HG02623 (cell line): ENCODE results near the gene SETD4.

Experiments used
- ATAC-seq: cut with Tn5 transposase; IDR thresholded peaks from one replicate; pipeline ENCODE4 v1.9.1; 2021; ENCODE audit warnings: moderate library complexity; ENCODE audit not compliant: unreplicated experiment

Gene SETD4

GRCh38 chr21:36048357-36048756 is 12.0 kb downstream of the SETD4 start:
- ATAC-seq: no peak

- no peak for ATAC-seq
Measured at GRCh38 chr21:36047139-36047538, 13.2 kb downstream of the SETD4 start.

- ATAC-seq: no peak
Measured at GRCh38 chr21:36045993-36046392, 14.3 kb downstream of the SETD4 start.

- ATAC-seq: no peak
Measured at GRCh38 chr21:36044056-36044455, 16.3 kb downstream of the SETD4 start.

- no peak for ATAC-seq
Measured at GRCh38 chr21:36041910-36042309, 18.4 kb downstream of the SETD4 start.

- no peak for ATAC-seq
Measured at GRCh38 chr21:36040389-36040788, 19.9 kb downstream of the SETD4 start.

- no peak for ATAC-seq
Measured at GRCh38 chr21:36039861-36040260, 20.5 kb downstream of the SETD4 start.

- ATAC-seq: no peak
Measured at GRCh38 chr21:36038701-36039497, 21.4 kb downstream of the SETD4 start.

- no peak for ATAC-seq
Measured at GRCh38 chr21:36035381-36035791, 24.9 kb downstream of the SETD4 start.

- ATAC-seq: no peak
Measured at GRCh38 chr21:36034211-36034913, 26.0 kb downstream of the SETD4 start.

GRCh38 chr21:36032647-36033406 is 27.5 kb downstream of the SETD4 start:
- ATAC-seq: no peak

GRCh38 chr21:36030581-36031189 is 29.6 kb downstream of the SETD4 start:
- ATAC-seq: no peak

- ATAC-seq: no peak
Measured at GRCh38 chr21:36029309-36029708, 31.0 kb downstream of the SETD4 start.

- no peak for ATAC-seq
Measured at GRCh38 chr21:36028127-36029069, 31.9 kb downstream of the SETD4 start.

GRCh38 chr21:36027347-36027746 is 33.0 kb downstream of the SETD4 start:
- ATAC-seq: no peak

GRCh38 chr21:36024782-36025181 is 35.5 kb downstream of the SETD4 start:
- ATAC-seq: no peak

GRCh38 chr21:36023092-36023480 is 37.2 kb downstream of the SETD4 start:
- ATAC-seq: no peak

- ATAC-seq: no peak
Measured at GRCh38 chr21:36022427-36023091, 37.8 kb downstream of the SETD4 start.

GRCh38 chr21:36021251-36021837 is 39.0 kb downstream of the SETD4 start:
- no peak for ATAC-seq
